Hepatic stellate cell (primary cell): Measurements from ENCODE around the gene ZNF224.
"Not testable (repeated sequence)": the region's sequence is repeated elsewhere in the genome, so short reads cannot be mapped to it uniquely, and the experiment has no call there.

Source experiments
- DNase-seq: peaks from one replicate; pipeline ENCODE4 v3.0.0; 2011; ENCODE audit warnings: low spot score

Gene ZNF224

DNA sequence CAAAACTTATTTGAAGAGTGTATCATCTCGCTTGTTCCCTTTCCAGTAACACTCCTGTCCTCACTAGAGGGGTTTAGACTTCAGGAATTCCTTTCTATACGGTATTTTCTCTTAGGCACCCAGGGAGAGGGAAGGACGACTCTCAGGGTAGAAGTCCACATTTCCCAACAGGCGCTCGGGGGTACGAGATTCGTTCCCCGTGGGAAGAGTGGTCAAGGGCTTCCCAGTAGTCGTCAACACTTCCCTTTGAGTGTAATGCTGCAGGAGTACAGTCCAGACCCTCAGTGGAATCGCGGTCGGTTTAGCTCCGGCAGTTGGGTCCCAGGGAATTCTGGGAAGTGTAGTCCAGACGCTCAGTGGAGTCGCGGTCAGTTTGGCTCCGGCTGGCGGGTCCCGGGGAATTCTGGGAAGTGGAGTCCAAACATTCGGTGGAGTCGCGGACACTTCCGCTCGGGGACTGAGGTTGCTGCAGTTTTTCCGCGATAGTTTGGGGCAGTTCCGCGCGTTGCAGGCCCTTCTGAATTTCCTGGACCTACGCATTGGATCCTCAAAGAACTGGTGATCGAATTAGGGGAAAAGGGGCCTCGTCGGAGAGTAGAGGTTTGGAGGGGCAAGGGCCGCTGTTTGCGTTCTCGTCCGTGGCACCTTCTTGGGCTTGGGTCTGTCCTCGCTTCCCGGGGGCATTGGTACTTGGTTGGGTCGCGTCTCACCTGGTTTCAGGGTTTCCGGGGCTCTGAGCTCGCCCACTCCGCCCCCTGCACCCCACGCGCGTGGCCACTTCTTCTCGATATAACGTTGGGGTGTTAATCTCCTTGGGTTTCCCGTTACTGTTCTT lies at the start of gene ZNF224:
Gene ZNF224, plus strand, starts transcription at position 431 of the 835 bp plus-strand sequence. CDS start 3,513 bp downstream, outside the sequence.
- DNase-seq: peak; percentile 89

GRCh38 chr19:44050740-44051649 lies 43.2 kb upstream of the ZNF224 start:
- DNase-seq: no peak

GRCh38 chr19:44051650-44052402 lies 42.3 kb upstream of the ZNF224 start, which contains the start of gene ZNF223:
Gene ZNF223 (plus strand): TSS chr19:44052036. CDS start chr19:44055177, 3,141 bp downstream.
- DNase-seq: peak; percentile 96

- DNase-seq: no peak
Measured at GRCh38 chr19:44055870-44056269, 38.3 kb upstream of the ZNF224 start.

GRCh38 chr19:44059229-44059628 lies 34.9 kb upstream of the ZNF224 start:
- DNase-seq: no peak

GRCh38 chr19:44061038-44061437 lies 33.1 kb upstream of the ZNF224 start:
- DNase-seq: no peak

DNA sequence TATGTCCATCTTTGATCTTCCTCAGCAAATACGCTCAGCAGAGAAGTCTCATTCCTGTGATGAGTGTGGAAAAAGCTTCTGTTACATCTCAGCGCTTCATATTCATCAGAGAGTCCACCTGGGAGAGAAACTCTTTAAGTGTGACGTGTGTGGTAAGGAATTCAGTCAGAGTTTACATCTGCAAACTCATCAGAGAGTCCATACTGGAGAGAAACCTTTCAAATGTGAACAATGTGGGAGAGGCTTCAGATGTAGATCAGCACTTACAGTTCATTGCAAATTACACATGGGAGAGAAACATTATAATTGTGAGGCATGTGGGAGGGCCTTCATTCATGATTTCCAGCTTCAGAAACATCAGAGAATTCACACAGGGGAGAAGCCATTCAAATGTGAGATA lies 27.9 kb upstream of the ZNF224 start:
- no peak for DNase-seq

GRCh38 chr19:44069415-44069814 lies 24.7 kb upstream of the ZNF224 start:
- no peak for DNase-seq

GRCh38 chr19:44071824-44072542 lies 22.2 kb upstream of the ZNF224 start, which contains the start of gene ZNF284:
Gene ZNF284 (plus strand): TSS chr19:44072159. CDS start chr19:44076390, 4,231 bp downstream.
- DNase-seq: peak; percentile 89

- DNase-seq: peak; percentile 14
Measured at GRCh38 chr19:44072543-44073401, 21.4 kb upstream of the ZNF224 start.

- no peak for DNase-seq
Measured at GRCh38 chr19:44076325-44076724, 17.8 kb upstream of the ZNF224 start.

- DNase-seq: no peak
Measured at GRCh38 chr19:44092108-44092507, 2.1 kb upstream of the ZNF224 start.

DNA sequence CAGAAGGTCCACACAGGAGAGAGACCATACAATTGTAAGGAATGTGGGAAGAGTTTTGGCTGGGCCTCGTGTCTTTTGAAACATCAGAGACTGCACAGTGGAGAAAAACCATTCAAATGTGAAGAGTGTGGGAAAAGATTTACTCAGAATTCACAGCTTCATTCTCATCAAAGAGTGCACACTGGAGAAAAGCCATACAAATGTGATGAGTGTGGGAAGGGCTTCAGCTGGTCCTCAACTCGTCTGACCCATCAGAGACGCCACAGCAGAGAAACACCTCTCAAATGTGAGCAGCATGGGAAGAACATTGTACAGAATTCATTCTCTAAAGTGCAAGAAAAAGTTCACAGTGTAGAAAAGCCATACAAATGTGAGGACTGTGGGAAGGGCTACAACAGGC lies 13.6 kb downstream of the ZNF224 start:
- DNase-seq: no peak

- DNase-seq: no peak
Measured at GRCh38 chr19:44109458-44109857, 15.3 kb downstream of the ZNF224 start.

DNA sequence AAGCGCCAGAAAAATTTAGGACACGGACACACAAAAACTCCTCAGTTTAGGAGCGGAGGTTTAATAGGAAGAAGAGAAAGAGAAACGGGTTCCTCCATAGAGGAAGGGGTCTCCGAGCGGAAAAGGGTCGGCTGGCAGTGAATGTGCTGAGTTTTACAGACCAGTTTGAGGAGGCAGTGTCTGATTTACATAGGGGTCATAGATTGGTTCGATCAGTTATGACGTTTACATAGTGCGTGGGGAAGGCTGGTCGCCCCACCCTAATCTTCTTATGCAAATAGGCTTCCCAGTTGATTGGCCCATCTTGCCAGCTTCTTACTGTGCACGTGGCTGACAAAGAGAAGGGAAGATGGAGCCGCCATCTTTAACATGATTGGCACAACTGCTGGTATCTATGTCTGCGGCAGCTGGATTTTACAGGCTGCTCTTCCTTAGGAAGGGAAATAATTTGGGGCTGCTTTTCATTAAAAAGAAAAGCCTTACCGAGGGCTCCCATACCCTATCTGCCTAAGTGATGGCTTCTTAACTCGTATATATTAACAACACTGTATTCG lies 17.8 kb downstream of the ZNF224 start:
- peak; percentile 32 for DNase-seq

- DNase-seq: no peak
Measured at GRCh38 chr19:44112802-44113137, 18.6 kb downstream of the ZNF224 start.

GRCh38 chr19:44113138-44113783 lies 19.1 kb downstream of the ZNF224 start, which contains the start of gene ZNF225:
Gene ZNF225 (plus strand): TSS chr19:44113399. CDS start chr19:44115828, 2,429 bp downstream.
- peak; percentile 93 for DNase-seq

DNA sequence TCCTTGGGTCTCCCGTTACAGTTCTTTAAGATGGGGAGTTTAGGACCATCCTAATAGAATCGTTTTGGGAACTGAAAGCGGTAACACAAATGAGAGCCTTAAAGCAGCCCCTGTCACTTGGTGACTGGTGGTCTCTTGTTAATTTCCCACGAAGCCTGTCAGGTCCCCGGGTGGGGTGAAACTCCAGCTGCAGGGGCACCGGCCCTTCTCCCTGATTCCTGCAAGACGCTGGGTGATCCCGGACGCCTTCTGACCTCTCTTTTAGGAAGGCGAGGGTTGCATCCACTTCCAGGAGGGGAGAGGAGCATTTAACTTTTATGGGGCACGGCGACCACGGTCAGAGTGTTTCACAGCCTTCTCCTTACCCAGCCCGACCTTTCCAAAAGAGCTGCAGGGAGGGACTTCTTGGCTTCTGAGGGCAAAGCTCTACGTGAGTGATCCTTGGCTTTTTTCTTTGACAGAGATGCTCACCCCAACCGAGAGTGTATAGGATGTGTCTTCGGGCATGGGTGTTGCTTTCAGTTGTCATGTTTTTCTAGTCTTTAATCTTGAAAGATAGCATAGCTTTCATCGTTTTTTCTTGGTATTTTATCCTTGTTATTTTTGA lies 19.7 kb downstream of the ZNF224 start:
- DNase-seq: peak; percentile 26

DNA sequence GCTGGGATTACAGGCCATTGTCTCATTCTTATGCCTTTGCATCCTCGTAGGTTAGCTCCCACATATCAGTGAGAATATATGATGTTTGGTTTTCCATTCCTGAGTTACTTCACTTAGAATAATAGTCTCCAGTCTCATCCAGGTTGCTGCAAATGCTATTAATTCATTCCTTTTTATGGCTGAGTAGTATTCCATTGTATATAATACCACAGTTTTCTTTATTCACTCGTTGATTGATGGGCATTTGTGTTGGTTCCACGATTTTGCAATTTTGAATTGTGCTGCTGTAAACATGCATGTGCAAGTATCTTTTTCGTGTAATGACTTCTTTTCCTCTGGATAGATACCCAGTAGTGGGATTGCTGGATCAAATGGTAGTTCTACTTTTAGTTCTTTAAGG lies 27.0 kb downstream of the ZNF224 start:
- DNase-seq: not testable (repeated sequence)
